Right cardiac atrium (tissue), 5 donors: ENCODE data around the gene KPNA4. TPM values are rescaled to one million over a fixed set of nuclear protein-coding genes. Genes with fewer than 3 reads are reported as not detected.

Experiments used
- ATAC-seq, 2 donors: fragments of 200-7000 bp; cut with Tn5 transposase; one replicate each; pipeline versions ENCODE4 v1.8.0 to v1.9.1; 2020; ENCODE audit warnings: moderate library complexity in 2 of 2, mild to moderate bottlenecking in 1 of 2
- DNase-seq, 3 donors: peaks; one replicate each; pipeline ENCODE4 v3.0.0-alpha.2; 2020
- H3K27ac ChIP-seq: one replicate; pipeline ENCODE4 v1.5.1; 2013; ENCODE audit warnings: mild to moderate bottlenecking, low read length, control low read depth, moderate library complexity
- H3K27me3 ChIP-seq: one replicate; pipeline ENCODE4 v1.6.1; 2013; ENCODE audit not compliant: control insufficient read depth, insufficient read depth
- H3K4me1 ChIP-seq: one replicate; pipeline ENCODE4 v1.6.1; 2013; ENCODE audit warnings: low read length; ENCODE audit not compliant: control insufficient read depth, insufficient read depth
- H3K4me3 ChIP-seq: one replicate; pipeline ENCODE4 v1.5.1; 2013; ENCODE audit warnings: low read length, control low read depth
- H3K9me3 ChIP-seq: one replicate; pipeline ENCODE4 v1.6.1; 2013; ENCODE audit warnings: low read length; ENCODE audit not compliant: control insufficient read depth
- WGBS: extraction: QIAGEN DNeasy Blood & Tissue Kit; methylation state at CpG from one replicate; pipeline ENCODE4 v1.1.7; 2013; 5-methylcytosine and 5-hydroxymethylcytosine counted together
- intact Hi-C, 4 donors: fragments of 100-400 bp; cut with DNase I; formaldehyde crosslinking; loops; one replicate each; pipeline versions ENCODE4 v1.11.0 to v1.14.0; 2022 to 2023
- polyA plus RNA-seq: library from polyadenylated mRNA; stranded (reverse); fragments of 200-250 nt; gene quantifications from one replicate; pipeline ENCODE4 v1.2.3, GENCODE V29; 2013
- total RNA-seq, 4 donors: library from RNA; stranded (reverse); fragmentation: NEBNext Ultra II Directional; extraction: Animal tissue kit (Norgen Biotek cat#: 25700); gene quantifications; one replicate each; pipeline ENCODE4 v1.2.1, GENCODE V29; 2021
- donor health status: healthy with polysubstance abuse.
- donor health status: DM: no; HTN: yes; CAD: no.
- donor health status: DM: no; HTN: no; CAD: no.
- donor health status: DM: no; HTN: yes; CAD: no; lungs with severe emphysema.
- donor health status: DM: yes; HTN: yes; CAD: no.

The KPNA4 gene
- total and polyA plus RNA-seq, 5 donors: 27.9 to 132 (median 101) TPM

DNA sequence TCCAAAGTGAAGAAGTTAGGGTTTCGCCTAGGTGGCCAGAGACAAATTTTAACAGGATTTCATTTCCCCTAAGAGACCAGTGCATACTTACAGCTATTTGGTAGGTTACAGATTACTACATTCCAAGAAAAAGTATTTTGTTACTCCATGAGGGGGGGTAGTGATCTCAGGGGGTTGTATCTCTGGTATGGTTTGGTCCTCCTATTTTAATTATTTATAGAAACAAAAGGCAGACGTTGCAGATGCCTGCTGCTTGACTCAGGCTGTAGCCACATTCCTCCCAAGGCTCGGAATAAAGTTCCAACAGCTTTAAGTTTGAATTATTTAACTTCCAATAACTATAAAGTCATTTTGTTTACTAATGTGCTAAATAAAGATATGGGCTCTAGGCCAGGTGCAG lies 114.5 kb downstream of the KPNA4 start:
- no peak for ATAC-seq
- intact Hi-C loops: no loop called here
- no peak for DNase-seq

DNA sequence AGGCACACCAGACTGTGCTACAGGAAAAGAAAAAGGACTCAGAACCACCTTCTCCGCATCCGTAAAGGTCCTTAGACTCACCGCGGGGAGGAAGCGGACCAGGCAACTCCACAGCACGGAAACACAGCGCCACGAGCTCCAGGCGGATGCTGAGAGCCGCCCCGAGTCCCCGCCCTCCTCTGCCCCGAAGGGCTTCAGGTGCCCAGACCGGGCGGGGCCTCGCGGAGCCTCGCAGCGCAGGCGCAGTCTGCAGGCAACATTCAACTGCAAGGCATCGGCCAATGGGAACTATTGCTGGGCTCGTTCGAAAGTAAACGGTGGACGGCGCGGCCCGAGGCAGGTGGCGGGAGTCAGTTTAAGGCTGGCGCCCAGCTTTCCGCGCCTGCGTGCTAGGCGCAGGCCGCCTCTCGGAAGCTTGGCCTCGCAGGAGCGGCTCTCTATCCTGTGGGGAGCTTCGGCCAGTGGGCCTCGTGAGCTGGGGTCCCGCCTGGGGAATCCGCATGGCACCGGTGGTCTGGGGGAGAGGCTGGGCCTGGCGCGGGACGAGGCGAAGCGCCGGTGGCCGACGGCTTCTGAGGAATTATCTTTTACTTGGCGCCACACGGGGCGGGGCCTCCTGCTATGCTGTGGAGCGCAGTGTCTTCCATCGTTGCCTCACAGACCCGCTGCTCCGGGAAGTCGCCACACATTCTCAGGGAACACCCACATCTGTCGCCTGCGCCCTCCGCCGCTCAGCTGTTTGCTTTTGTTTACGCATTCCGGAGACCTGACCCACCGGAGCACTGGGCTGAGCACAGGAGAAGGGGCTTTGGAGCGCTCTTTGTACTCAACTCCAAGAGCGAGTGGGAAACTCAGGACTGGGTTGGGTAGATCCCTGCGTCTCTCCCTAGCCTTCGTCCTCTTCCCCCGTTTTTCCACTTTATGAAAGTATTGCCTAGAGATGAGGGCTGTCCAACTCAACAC lies 115.5 kb downstream of the KPNA4 start, which contains the start of gene TRIM59:
Gene TRIM59 (minus strand): TSS at position 151 of the 963 bp plus-strand sequence. CDS start 10,603 bp downstream, outside the sequence.
- H3K9me3 ChIP-seq: no peaks in the 10 kb centered on the region
- peaks cover 6% of the 10 kb centered on the region for H3K4me1 ChIP-seq
- ATAC-seq (peak; percentile 92 to 93), DNase-seq (peak; percentile 74 to 93 (median 90))
- intact Hi-C loops: no loop called here
- H3K27ac ChIP-seq: no peak within 1 kb of the TSS
- peak within 1 kb of the TSS; percentile 29 for H3K4me3 ChIP-seq
- no peaks in the 10 kb centered on the region for H3K27me3 ChIP-seq
- WGBS: 8% methylated on average over 71 of the region's 71 CpGs

More for the DNA sequence above, 114.5 kb downstream of the KPNA4 start:
- Histone ChIP-seq H3K4me1 (peaks cover 6% of the 10 kb centered on the region), H3K4me3 (no peak overlapping the region), H3K27me3 (no peaks in the 10 kb centered on the region), H3K27ac (no peak overlapping the region), H3K9me3 (no peaks in the 10 kb centered on the region)
- WGBS: 67% methylated on average over 3 of the region's 3 CpGs

DNA sequence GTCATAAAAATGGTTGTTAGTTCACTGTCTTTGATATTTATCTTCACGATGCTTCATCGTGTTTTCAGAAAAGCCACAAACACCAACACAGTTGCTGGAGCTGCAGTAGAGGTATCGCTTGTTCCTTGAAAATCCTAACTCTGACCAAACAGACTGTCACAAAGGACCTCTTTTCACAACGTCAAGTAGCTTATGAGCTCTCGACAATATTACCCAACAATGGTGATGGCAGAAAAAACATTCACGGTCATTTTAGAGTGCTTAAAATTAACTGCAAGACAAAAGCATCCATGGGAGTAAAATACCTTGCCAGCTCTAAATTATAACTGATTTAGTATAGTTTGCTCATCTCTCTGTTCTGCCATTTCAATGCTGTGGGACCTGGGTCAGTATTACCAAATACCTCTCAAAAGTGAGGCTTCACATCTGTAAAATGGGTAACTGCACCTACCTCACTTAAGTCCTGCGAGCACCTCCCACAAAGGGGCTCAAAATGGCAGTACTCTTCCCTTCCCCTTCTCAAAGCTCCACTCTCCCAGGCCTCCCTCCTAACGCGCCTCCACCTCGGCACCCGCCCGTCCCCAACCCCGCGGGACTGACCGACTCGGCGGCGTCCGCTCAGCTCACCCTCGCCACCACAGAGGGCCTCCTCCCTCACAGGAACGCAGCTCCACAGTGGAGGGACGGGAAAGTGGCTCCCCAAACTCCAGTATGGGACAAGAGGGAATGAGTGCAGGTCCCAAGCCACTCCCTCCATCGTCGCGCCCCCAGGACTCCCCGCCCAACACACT lies 116.3 kb downstream of the KPNA4 start:
- intact Hi-C loops: no loop called here
- ATAC-seq (peak; percentile 53 to 66), DNase-seq (peak in 2 of 3 donors; percentile 49 to 57)
- Histone ChIP-seq H3K27me3 (no peaks in the 10 kb centered on the region), H3K4me3 (peak overlapping the region; percentile 29), H3K9me3 (no peaks in the 10 kb centered on the region), H3K27ac (no peak overlapping the region), H3K4me1 (peaks cover 6% of the 10 kb centered on the region)
- WGBS: 4% methylated on average over 26 of the region's 26 CpGs

DNA sequence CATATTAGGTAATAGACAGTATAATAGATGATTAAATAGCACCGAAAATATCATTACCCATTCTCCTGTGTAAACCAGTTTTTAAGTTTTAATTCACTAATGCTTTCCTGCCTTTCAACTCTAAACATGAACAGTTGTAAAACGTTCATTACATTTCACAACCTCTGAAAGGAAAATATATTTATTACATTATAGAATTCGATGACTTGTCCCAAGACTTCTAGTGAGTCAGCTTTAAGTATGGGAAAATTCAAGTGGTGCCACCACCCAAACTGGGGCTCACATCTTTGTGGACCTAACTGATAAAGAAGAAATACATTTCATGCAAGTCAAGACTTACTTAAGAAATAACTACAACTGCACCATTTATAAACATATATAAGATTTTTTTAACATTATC lies 117.8 kb downstream of the KPNA4 start:
- ATAC-seq (no peak), DNase-seq (no peak)
- intact Hi-C loops: no loop called here
- no peaks in the 10 kb centered on the region for H3K9me3 ChIP-seq
- 74% methylated on average over 3 of the region's 3 CpGs for WGBS
- no peak overlapping the region for H3K27ac ChIP-seq
- peaks cover 6% of the 10 kb centered on the region for H3K4me1 ChIP-seq
- no peak overlapping the region for H3K4me3 ChIP-seq
- H3K27me3 ChIP-seq: no peaks in the 10 kb centered on the region

DNA sequence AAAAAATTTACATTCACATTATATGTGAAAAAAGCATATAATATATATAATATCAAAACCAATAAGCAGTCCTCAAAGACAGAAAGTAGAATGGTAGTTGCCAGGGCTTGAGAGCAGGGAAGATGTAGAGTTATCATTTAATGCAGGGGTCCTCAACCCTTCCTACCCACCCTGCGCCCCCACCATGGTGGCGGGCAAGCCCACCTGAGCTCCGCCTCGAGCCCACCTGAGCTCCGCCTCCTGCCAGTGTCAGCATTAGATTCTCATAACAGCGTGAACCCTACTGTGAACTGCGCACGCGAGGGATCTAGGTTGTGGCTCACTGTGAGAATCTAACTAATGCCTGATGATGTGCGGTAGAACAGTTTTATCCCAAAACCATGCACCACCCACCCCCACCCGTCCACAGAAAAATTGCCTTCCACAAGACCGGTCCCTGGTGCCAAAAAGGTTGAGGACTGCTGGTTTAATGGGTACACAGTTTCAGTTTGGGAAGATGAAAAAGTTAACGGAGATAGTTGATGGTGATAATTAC lies 118.8 kb downstream of the KPNA4 start:
- Histone ChIP-seq H3K4me1 (peaks cover 6% of the 10 kb centered on the region), H3K27me3 (no peaks in the 10 kb centered on the region), H3K9me3 (no peaks in the 10 kb centered on the region), H3K4me3 (no peak overlapping the region), H3K27ac (no peak overlapping the region)
- ATAC-seq (no peak), DNase-seq (no peak)
- WGBS: 97% methylated on average over 13 of the region's 13 CpGs
- intact Hi-C loops: no loop called here

DNA sequence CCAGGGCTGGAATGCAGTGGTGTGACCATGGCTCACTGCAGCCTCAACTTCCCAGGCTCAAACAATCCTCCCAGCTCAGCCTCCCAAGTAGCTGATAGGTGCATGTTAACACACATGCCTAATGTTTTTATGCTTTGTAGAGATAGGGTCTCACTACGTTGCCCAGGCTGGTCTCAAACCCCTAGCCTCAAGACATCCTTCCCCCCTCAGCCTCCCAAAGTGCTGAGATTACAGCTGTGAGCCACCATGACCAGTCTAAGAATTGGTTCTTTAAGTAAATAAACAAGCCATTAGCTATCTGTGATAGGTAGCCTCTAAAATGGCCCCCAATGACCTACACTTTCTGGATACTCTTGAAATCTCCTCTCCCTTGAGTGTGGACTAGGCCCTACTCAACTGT lies 119.5 kb downstream of the KPNA4 start:
- intact Hi-C loops: no loop called here
- Histone ChIP-seq H3K27me3 (no peaks in the 10 kb centered on the region), H3K4me3 (no peak overlapping the region), H3K27ac (no peak overlapping the region), H3K4me1 (peaks cover 6% of the 10 kb centered on the region), H3K9me3 (no peaks in the 10 kb centered on the region)
- no peak for DNase-seq
- 96% methylated on average over 1 of the region's 1 CpG for WGBS
- no peak for ATAC-seq

Other genes with a start within 250 kb of the KPNA4 start
- gene IFT80, start 166.3 kb downstream of the KPNA4 start, total RNA-seq: 10 to 100 TPM; 12.8 to 20.2 (median 14.6) TPM
- gene IFT80, start 166.3 kb downstream of the KPNA4 start, polyA plus RNA-seq: 8.8 TPM
- gene SMC4, start 165.9 kb downstream of the KPNA4 start, total RNA-seq: 10 to 100 TPM; 10.8 to 23.1 (median 16.1) TPM
- gene SMC4, start 165.9 kb downstream of the KPNA4 start, polyA plus RNA-seq: 10.9 TPM
- gene TRIM59, start 115.8 kb downstream of the KPNA4 start, total RNA-seq: under 1 TPM; 0.28 to 0.86 (median 0.45) TPM
- 0.16 TPM for gene TRIM59, start 115.8 kb downstream of the KPNA4 start, polyA plus RNA-seq
- gene ARL14, start 111.6 kb upstream of the KPNA4 start, total RNA-seq: not detected
- 0.07 TPM for gene ARL14, start 111.6 kb upstream of the KPNA4 start, polyA plus RNA-seq
- gene PPM1L, start 190.7 kb upstream of the KPNA4 start, total RNA-seq: 10 to 100 TPM; 23.4 to 31.7 (median 27.2) TPM
- gene PPM1L, start 190.7 kb upstream of the KPNA4 start, polyA plus RNA-seq: 6.1 TPM